ENCODE data around the gene CNPPD1.

Gene CNPPD1

DNA sequence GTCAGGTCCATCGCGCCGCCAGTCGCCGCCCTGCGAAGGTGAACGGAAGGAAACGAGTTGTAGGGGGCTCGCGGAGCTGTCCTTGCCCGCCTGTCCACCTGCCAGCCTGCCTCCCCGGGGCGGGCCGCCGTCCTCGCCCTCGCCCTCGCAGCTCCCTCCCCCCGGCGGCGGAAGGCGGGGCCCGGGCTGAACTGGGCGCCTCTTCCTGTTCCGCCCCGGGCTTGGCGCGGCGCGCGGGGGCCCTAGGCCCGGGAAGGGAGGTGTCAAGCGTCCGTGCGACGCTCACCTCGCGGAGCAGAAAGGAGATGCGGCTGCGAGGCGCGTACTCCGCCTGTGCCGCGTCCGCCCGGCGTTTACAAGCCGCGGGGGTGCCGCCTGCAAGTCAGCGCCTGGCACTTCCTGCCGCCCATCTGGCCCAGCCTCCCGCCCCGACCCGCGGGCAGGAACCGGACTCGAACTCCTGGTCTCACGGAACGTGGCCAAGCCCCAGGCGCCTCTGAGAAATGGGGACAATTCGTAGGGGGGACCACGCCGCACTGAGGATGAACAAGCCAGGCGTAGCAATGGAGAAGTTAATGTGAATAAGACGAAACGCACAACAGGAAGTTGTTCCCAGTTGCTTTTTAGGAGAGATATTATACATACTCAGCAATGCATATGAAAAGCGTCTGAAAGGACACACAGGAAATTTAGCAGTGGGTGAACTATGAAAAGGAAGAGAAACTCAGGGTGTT is at the start of gene CNPPD1:
Gene CNPPD1 (minus strand): TSS at position 108 of the 734 bp plus-strand sequence. CDS start 97 bp downstream, at position 11.
- peak; percentile 78 for DNase-seq (ENCODE audit: low read depth)

DNA sequence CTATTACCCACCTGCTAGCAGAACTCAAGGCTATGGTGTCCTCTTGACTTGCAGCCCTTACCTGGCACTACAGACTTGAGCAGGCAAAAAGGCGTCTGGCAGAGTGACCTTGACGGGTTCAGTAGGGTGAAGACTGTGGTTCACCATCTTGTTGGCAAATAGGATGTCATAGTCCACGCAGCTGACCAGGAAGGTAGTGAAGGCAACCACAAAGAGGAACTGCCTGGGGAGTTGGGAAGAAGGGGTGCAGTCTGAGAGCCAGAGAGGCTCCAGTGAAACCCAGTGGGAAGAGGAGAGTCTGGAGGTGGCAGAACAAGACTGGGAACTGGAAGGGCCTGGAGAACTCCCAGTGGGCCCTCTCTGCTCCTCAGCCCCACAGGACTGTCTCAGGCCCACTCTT is 48.6 kb upstream of the CNPPD1 start:
- DNase-seq (ENCODE audit: low read depth), result no peak

DNA sequence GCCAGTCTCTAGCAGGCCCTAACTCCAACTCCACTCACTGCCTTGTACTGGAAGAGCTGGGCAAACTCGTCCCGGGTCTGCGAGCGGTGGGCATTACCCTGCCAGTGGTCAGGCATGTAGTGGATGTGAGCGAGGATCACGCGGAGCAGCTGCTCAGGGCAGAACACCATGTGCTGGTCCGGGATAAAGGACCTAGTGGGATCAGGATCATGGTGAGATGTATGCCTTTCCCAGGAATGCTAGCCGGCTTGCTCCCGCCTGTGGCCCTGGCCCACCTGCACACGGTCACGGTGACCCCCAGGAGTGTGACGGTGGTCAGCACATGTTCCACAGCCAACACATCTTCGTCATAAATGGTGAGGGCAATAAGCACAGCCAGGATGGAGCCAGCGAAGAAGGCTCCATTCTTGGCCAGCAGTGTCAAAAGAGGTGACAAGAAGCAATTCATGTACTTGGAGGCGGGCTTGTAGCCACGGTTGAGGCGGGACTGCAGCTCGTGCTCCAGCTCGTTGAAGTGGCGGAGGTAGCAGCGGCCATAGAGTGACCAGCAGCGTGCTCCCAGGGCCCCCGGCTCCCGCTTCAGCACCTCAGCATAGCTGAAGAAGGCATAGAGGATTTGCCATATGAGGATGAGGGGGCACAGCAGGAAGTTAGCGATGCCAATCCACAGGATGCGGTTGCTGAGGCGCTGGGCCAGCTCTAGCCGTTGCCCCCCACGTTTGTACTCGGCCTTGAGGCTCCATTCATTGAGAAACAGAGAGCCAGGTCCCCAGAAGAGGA is 47.3 kb upstream of the CNPPD1 start:
- DNase-seq (ENCODE audit: low read depth), result no peak

DNA sequence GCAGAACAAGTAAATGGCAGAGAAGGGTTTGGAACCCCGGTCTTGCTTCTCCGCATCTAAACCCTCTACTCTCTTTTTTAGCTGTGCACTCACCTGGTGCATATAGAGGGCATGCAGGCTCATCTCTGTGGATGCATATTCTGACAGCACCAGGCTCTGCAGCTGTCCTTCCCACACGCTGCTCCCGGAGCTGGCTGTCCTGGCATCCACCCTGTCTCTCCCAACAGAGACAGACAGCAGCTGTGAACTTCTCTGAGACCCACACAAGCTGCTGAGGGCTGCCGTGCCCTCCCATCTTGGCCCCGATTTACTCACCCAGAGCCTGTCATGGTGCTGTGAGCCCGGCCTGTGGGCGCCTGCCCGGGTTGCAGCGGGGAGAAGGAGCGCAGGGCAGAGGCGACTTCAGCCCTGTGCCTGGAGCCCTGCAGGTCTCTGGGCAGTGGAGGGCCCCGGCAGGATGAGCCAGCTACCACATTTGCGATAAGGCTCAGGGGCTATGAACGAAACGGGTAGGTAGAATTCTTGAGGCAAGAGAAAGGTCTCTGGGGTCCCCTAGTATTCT is 45.3 kb upstream of the CNPPD1 start:
- DNase-seq (ENCODE audit: low read depth), result no peak

DNA sequence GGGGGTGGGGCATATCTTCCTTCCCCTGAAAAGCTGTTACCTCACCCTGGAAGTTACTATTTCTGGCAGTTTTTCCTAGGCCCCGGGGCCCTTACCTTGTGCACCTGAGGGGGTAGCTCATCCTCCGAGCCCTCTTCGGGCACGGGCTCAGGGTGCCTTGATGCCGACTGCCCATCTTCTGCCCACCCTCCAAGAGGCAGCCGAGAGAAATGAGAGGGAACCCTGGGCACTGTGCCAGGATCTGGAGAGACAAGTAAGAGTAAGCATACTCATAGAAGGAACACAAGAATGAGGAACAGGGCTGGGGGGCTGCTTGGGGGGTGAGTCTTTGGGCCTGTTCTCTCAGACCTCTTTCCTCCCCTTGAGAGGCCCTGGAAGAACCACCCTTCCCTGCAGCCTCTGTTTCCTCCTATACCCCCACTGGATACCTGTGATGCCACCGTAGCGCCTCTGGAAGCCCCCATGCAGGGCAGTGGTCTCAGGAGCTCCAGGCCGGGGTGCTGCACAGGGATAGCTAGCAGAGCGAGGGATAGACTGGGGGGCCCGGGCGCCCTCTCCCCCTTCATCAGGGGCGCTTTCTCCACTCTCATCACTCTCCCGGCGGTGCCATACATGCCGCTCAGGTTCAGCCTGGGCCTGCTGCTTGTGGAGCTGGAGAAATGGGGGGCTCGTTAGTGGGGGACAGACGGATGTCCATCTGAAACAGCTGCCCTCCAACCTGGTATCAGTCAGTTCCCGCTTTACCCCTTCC is 44.1 kb upstream of the CNPPD1 start:
- DNase-seq (ENCODE audit: low read depth), result no peak

DNA sequence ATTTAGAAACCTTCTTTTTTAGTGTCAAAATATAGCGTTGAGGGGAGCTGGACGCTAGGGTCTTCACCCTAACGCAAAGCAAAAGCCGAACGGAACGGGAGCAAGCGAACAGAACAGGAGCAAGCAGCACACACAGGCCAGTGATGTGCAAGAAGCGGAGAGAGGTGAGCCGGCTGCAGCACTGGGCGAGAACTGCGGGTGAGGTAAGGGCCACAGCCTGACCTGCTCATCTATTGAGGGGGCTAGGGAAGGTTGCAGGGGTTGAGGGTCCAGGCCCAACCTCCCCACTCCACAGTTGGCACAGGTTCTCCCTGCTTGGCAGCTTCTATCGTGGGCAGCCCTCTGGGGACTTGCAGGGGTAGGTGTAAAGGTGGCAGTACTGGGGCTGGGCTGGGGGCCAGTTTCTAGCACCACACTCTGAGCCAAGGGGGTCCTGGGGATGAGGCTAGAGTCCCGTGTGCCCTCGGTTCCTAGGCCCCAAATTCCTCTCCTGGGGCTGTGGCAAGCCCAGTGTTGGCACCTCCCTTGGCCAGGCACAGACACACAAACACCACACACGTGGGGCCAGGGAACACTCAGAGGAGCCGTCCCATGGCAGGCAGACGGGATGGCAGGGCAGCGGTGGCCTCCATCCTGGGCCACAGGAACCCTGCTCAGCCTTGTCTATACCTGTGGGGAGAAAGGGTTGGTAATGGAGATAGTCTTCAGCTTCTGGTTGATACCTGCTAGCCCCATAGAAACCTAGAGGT is 43.2 kb upstream of the CNPPD1 start:
- DNase-seq (ENCODE audit: low read depth), result no peak

DNA sequence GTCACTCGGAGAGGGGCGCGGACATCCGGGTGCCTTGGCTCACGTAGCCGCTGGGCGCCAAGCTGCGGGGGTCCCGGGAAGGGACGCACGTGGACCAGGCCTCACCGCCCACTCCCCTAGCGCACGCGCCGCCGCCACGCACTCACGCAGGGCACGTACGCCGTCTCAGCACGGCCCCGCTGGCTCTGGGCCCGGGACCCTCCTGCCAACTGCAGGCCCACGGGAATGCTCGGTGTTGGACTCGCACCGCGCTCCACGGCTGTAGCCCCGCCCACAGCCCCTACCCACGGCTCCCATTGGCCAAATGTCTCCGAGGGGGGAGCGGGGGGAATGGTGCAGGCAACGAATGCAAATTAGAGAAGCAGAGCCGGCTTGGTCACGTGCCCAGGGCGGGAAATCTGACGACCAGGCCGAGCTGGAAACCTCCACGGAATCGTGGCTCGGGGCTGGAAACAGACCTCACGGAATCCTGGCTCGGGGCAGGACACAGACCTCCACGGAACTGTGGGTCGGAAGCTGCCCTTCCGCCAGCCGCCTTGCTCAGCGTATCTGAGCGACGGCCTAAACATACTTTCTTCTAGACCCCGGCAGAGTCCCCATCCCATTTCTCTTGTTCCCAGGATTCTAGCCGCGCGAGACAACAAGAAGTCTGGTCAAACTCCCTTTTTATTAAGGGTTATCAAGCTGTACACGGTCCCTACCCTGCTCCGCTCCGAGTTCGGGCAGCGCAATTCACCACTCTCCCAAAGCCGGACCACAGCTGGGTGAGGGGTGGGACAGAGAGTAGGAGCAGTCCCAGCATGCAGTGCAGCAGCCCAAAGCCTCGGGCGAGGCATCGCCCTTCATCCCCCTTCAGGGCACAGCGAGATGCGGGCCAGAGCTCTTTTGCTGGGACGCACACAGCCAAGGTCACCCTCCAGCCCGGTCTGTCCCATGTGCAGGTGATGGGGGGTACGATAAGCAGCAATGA is 42.3 kb upstream of the CNPPD1 start, which contains the start of gene ABCB6:
Gene ABCB6 (minus strand): TSS at position 227 of the 970 bp plus-strand sequence. CDS start 285 bp downstream, outside the sequence.
- DNase-seq (ENCODE audit: low read depth), result peak; percentile 72

DNA sequence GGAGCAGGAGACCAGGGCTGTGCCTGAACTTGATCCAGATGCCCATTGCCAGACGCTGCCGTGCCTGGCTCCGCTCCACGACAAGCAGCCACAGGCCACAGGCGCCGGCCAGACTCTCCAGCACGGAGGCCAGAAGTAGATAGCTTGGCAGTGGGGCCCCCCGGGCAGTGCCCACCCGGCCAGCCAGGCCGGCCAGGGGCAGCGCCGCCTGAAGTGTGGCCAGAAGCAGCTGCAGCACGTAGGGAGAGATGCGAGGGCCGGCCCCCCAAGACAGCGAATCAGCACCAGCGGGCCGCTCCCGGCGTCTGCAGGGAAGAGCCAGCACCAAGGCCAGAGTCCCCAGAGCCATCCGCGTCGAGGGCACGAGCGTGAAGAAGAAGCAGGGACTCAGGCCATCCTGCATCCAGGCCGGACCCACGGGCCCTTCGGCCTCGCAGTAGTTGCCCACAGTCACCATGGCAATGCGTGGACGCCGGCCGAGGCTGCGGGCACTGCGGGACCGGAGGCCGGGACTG is 41.5 kb upstream of the CNPPD1 start:
- DNase-seq (ENCODE audit: low read depth), result no peak

DNA sequence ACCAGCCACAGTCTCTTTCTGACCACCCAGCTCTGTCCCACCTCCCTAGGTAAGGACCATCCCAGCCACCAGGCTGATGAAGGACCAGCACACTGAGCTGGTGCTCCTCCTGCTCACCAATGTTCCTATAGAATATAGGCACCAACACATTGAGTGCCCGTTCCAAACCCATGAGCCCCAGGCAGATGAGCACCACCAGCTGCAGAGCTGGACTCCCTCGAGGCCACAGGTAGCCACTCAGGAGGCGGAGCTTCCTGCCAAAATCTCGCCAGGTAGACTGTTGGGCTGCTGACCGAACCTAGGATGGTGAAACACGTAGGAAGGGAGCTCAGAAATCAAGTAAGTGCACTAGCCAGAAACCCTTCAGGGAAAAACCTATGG is 39.8 kb upstream of the CNPPD1 start:
- no peak for DNase-seq (ENCODE audit: low read depth)

DNA sequence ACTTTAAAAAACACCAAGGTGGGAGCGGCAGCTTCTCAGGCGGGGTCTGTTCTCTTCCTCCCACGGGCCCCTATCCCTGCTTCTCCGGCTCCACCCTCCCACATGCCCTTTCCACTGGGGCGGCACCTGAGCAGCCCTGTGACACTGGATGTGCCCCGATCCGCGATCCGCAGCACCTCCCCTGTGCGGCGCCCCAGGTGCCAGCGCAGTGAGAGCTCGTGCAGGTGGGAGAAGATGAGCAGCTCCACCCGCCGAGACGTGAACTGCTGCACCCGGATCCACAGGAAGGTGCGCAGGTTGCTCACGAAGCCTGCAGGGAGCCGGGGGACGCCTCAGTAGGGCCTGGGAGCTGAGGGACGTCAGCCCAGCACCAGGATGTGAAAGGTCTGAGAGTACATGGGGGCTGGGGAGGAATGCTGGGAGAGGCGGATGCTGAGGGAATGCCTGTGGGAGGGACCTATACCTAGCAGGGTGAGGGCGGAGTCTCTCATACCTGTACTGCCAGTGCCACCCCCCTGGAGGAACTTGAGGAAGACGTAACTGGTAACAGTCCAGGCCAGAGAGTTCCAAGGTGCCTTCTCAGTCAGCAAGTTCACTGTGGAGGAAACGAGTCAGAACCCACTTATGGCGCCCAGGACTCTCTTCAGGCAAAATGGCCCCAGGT is 39.3 kb upstream of the CNPPD1 start:
- no peak for DNase-seq (ENCODE audit: low read depth)

DNA sequence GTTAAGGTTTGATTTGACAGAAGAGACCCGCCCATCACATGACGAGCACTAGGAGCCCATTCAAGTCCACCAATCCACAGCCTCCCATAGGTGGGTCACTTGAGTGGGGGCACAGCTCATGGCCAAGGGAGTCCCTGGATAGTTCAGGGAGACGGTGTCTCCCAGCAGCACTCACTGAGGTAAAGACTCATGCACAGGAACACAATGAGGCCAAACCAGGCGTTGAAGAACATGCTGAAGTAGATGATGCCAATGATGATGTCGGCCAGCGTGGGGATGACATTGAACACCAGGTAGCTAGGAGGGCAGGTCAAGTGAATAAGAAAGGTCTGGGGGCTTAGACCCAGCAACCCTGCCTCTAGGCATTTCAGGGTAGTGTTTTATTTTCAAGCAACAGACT is 38.1 kb upstream of the CNPPD1 start:
- no peak for DNase-seq (ENCODE audit: low read depth)

DNA sequence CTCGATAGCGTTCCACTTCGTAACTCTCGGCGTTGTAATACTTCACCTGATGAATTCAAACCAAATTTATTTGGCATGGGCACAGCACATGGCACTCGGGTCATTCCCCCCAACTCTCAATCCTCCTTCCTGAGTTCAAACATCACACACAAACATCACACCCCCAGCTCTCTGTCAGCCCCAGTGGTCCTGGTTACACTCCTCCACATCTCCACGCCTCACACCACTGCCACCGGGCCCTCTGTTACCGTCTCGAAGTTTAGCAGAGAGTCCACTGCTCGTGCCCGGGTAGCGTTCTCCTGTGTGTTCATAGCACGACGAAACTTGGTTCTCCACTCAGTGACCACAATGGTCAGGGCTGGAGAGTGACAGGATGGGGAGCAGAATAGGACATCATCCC is 37.4 kb upstream of the CNPPD1 start:
- DNase-seq (ENCODE audit: low read depth), result no peak

DNA sequence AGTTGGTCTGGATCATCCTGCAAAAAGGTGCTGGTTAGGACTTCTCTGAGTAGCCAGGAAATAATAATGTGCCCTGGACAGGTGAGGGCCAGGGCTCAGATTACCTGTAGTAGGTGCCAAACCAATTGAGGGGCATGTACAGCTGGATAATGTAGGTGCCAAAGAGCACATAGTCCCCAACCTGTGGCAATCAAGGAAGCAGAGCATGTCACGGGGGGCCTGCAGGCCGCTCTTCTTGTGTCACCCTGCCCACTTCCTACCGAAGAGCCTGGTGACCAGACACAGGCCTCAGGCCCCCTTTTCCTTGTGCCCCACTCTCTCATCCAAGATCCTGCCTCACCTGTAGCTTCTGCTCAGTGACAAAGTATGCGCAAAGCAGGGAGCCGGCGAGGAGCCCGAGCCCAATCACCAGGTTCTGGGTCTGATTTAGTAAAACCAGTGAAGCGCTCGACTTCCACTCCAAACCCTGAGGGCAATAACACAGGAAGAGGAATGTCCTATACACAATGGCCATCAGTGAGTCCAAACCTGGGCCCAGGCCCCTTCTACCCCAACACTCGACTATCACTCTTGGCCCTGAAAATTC is 36.9 kb upstream of the CNPPD1 start:
- no peak for DNase-seq (ENCODE audit: low read depth)

DNA sequence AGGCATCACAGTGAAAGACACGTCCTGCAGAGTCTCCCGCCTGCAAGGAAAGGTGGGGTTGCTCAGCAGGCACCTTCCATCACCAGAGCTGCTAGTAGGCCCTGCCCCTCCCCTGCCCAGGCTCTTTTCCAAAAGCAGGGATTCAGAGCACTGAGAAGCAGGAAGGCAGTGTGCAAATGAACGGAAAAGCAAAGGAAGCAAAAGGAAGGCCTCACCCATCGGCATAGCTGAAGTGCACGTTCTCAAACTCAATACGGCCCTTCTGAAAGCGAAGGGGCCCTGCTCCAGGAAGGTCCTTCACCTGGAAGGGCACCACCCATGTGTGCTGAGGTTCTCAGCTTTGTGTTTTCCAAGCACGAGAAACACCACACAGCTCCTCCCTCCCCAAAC is 36.3 kb upstream of the CNPPD1 start:
- no peak for DNase-seq (ENCODE audit: low read depth)

DNA sequence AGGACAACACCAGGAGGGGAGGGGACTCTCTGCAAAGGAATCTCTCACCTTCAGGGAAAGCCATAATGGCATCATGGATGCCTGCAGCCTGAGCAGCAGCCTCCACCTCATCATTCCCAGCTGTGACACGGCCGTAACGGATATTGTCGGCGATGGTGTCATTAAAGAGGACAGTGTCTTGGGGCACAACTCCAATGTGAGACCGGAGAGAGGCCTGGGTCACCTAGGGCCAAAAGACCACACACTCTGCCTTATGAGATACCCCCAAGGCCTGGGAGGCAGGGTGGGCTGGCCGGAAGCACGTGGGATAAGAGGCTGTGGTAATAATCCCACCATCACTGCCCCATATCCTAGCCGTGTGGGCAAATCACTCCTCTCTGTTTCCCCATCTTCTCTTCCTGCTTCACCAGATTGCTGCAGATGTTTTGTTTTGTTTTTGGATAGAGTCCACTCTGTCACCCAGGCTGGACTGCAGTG is 34.2 kb upstream of the CNPPD1 start:
- no peak for DNase-seq (ENCODE audit: low read depth)

DNA sequence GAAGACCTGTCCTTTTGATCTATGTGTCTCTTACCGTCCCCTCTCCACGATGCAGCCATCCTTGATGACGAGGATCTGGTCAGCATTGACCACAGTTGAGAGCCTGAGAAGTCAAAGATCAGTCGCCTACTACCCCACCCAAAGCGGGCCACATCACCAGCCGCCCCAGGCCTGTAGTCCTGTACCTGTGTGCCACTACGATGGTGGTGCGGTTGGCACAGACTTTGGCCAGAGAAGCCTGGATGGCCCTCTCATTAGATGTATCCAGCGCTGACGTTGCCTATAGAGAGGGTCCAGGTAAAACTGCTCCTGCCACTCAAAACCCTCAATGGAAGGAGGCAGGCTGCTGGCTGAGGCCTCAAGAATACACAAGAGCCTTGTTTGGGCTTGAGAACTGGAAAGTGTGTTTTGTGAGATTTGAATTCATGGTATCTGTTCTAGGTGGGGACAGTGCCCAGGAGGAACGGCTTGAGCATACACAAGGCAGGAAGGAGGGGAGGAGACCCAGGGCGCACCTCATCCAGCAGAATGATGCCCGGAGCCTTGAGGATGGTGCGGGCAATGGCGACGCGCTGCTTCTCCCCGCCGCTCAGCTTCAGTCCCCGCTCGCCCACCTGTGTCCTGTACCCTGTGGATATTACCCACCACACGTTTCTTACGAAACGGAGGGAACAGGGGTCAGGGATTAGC is 33.6 kb upstream of the CNPPD1 start:
- no peak for DNase-seq (ENCODE audit: low read depth)

DNA sequence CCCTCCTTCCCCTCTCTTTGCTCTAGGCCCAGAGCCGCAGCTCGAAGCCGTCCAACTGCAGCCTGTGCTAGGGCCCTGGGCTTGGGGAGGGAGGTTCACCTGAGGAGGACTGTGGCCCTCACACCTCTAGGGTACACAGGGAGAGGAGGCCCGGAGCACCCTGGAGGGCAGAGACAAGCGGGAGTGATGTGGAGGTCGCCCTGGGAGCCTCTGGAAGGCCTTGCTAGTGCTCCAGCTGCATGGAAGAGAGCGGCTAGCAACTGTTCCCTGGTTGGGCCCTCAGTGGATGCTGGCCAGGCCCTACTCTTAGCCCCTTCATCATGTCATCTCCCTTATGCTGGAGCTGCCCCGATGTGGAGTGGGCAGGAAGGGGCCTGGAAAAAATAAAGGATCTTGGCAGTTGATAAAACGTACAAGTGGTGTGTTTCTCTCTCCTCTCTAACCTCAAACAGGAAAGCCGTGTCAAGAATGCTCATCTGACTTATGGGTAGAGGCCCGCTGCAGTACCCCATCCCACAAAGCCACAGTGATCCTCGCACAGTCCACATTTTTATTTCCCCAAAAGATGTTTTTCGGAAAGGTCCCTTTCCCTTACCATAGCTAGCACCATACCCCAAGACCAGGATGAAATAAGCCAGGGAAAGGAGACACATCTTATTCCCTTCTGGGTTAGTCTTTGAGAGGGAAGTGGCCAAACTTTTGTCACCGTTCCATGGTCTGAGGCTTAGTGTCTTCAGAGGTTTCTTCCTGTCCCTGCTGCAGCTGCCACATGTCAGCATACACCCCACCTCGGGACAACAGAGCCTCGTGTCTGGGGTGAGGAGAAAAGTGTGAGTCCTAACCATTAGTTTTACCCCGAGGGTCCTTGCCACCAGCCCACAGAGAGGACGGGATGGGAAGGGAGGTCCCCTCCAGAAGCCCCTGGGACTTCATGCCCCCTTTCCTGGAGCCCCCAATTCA is 32.8 kb upstream of the CNPPD1 start:
- no peak for DNase-seq (ENCODE audit: low read depth)
